GM12878 (cell line): Measurements from ENCODE around the gene LENEP. TPM values are rescaled to one million over a fixed set of nuclear protein-coding genes. Genes with fewer than 3 reads are reported as not detected.

Experiments
- ATAC-seq: fragments of 200-7000 bp; cut with Tn5 transposase; 3 replicates; pipeline ENCODE4 v1.9.1; 2020; ENCODE audit warnings: mild to moderate bottlenecking, moderate library complexity
- BruUV-seq: library from RNA; stranded (reverse); fragments of 400-500 nt; replicated peaks from 2 replicates; lab custom pipeline; 2021; lab: Mats Ljungman, UMichigan
- CTCF ChIA-PET: fragments of 300-600 bp; sonication (Branson Sonifier 250); formaldehyde crosslinking; extraction: SDS; loops from one replicate; lab custom pipeline; 2021; ENCODE audit warnings: inconsistent platforms; lab: Yijun Ruan, JAX
- POLR2A ChIA-PET: fragments of 350-600 bp; formaldehyde crosslinking; extraction: SDS; loops from one replicate; lab custom pipeline; 2021; ENCODE audit warnings: inconsistent platforms; lab: Charles Lee
- RAD21 ChIA-PET: fragments of 300-600 bp; sonication (Branson Sonifier 250); formaldehyde crosslinking; loops from one replicate; lab custom pipeline; 2023; ENCODE audit warnings: antibody characterized with exemption; ENCODE audit not compliant: unreplicated experiment; lab: Charles Lee
- SMC1A ChIA-PET: fragments of 300-600 bp; sonication (Branson Sonifier 250); formaldehyde crosslinking; loops from one replicate; lab custom pipeline; 2023; ENCODE audit not compliant: unreplicated experiment, uncharacterized antibody; lab: Charles Lee
- DNase-seq: peaks from one replicate; pipeline ENCODE4 v3.0.0-alpha.2; 2011; ENCODE audit warnings: low read depth, low spot score
- FAIRE-seq: peaks from 3 replicates; lab custom pipeline; 2011; peaks lifted over from hg19 to GRCh38; lab: Jason Lieb, UNC
- H2AFZ ChIP-seq: 2 replicates; pipeline ENCODE4 v1.6.0; 2011; ENCODE audit warnings: low read depth, low read length, control low read depth; ENCODE audit not compliant: control insufficient read depth
- H3K27ac ChIP-seq: 2 replicates; pipeline ENCODE4 v1.5.1; 2011; ENCODE audit warnings: control low read depth; ENCODE audit not compliant: control insufficient read depth, insufficient read depth
- H3K27me3 ChIP-seq, 2 experiments: replicated peaks in 1 of 2; 2 replicates each; pipeline versions ENCODE4 v1.6.0 to v1.6.1; 2011; ENCODE audit warnings: low read length in 1 of 2; ENCODE audit not compliant: control insufficient read depth in 2 of 2, insufficient read depth in 2 of 2
- H3K36me3 ChIP-seq, 2 experiments: 2 replicates each; pipeline ENCODE4 v1.5.1; 2011; ENCODE audit warnings: low read length in 1 of 2; ENCODE audit not compliant: control insufficient read depth in 2 of 2, insufficient read depth in 2 of 2
- H3K4me1 ChIP-seq: 2 replicates; pipeline ENCODE4 v1.6.1; 2011; ENCODE audit warnings: mild to moderate bottlenecking, low read length, moderate library complexity, mixed read lengths; ENCODE audit not compliant: control insufficient read depth, insufficient read depth
- H3K4me2 ChIP-seq: 2 replicates; pipeline ENCODE4 v1.6.0; 2011; ENCODE audit warnings: control low read depth; ENCODE audit not compliant: control insufficient read depth, insufficient read depth
- H3K4me3 ChIP-seq: fragments of 200-600 bp; sonication (generic); 2 replicates; pipeline ENCODE4 v1.5.1; 2016
- H3K79me2 ChIP-seq: 2 replicates; pipeline ENCODE4 v1.6.0; 2011; ENCODE audit warnings: low read length; ENCODE audit not compliant: control insufficient read depth, insufficient read depth
- H3K9ac ChIP-seq: 2 replicates; pipeline ENCODE4 v1.8.0; 2011; ENCODE audit warnings: low read length, control low read depth, mixed read lengths; ENCODE audit not compliant: control insufficient read depth, insufficient read depth
- H3K9me3 ChIP-seq: replicated peaks from 3 replicates; pipeline ENCODE4 v1.5.1; 2011; ENCODE audit warnings: mild to moderate bottlenecking, low read length; ENCODE audit not compliant: control insufficient read depth, insufficient read depth
- H4K20me1 ChIP-seq: 2 replicates; pipeline ENCODE4 v1.6.0; 2011; ENCODE audit not compliant: control insufficient read depth, insufficient read depth
- EGR1 ChIP-seq, 2 experiments: IDR thresholded peaks; 1 replicate in 1 of 2; 2 replicates in 1 of 2; pipeline ENCODE4 v1.6.1; 2011 to 2012; ENCODE audit warnings: low read depth in 2 of 2, low read length in 2 of 2, borderline replicate concordance in 1 of 2, mild to moderate bottlenecking in 1 of 2, moderate library complexity in 1 of 2
- IKZF1 ChIP-seq: fragments of 450-650 bp; conservative IDR thresholded peaks from 2 replicates; pipeline ENCODE4 v1.6.1; 2017; ENCODE audit warnings: antibody characterized with exemption, mild to moderate bottlenecking
- MEF2B ChIP-seq: fragments of 450-650 bp; IDR thresholded peaks from 2 replicates; pipeline ENCODE4 v1.6.1; 2018; ENCODE audit warnings: mild to moderate bottlenecking, moderate library complexity; ENCODE audit not compliant: partially characterized antibody, poor library complexity, severe bottlenecking
- NFYA ChIP-seq: IDR thresholded peaks from 2 replicates; pipeline ENCODE4 v1.6.1; 2011; ENCODE audit warnings: low read depth, mild to moderate bottlenecking, low read length, improper control_type of control experiment, borderline replicate concordance
- SPI1 ChIP-seq: IDR thresholded peaks from 2 replicates; pipeline ENCODE4 v1.6.1; 2011; ENCODE audit warnings: low read depth, mild to moderate bottlenecking, low read length, moderate library complexity, borderline replicate concordance; ENCODE audit not compliant: insufficient read depth
- WGBS: methylation state at CpG from one replicate; pipeline ENCODE4 v1.1.6; 2016; ENCODE audit warnings: low lambda C conversion rate; ENCODE audit not compliant: insufficient replicate concordance, insufficient coverage; ENCODE audit errors: missing lambda C conversion rate; 5-methylcytosine and 5-hydroxymethylcytosine counted together
- in situ Hi-C: fragments of 300-500 bp; cut with MboI; formaldehyde crosslinking; loops from 9 replicates; pipeline ENCODE4 v1.14.3; 2018; ENCODE audit warnings: mixed read lengths
- intact Hi-C: fragments of 100-400 bp; cut with micrococcal nuclease; formaldehyde crosslinking; loops from one replicate; pipeline ENCODE4 v1.14.2; 2022; ENCODE audit not compliant: unreplicated experiment
- polyA plus RNA-seq, 11 experiments: library from polyadenylated mRNA; depleted of rRNA in 4 of 11; unstranded in 6 of 11; stranded (reverse) in 5 of 11; fragments of >200 nt; fragmentation: Nextera tagmentation in 4 of 11; fragmentation: Illumina TruSeq in 1 of 11; extraction: Ambion mirVana in 4 of 11; extraction: Trizol in 1 of 11; gene quantifications; 1 replicate in 1 of 11; 2 replicates in 10 of 11; pipeline versions ENCODE4 v1.2.1 to v1.2.3, GENCODE V29; 2011 to 2016; ENCODE audit warnings: inconsistent platforms in 2 of 11, missing spikeins in 2 of 11, low read depth in 1 of 11
- total RNA-seq, 4 experiments: library from RNA; depleted of rRNA in 3 of 4; stranded (reverse); fragments of >200 nt in 3 of 4; fragmentation: Illumina TruSeq in 1 of 4; extraction: Trizol in 1 of 4; gene quantifications; 2 replicates each; pipeline versions ENCODE4 v1.2.1 to v1.2.3, GENCODE V29; 2013 to 2021
- TF ChIP-seq, protein P1 (sequence below): IDR thresholded peaks from 2 replicates; pipeline ENCODE4 v1.6.1; 2012; ENCODE audit warnings: low read depth, low read length, improper control_type of control experiment

Gene LENEP
- total and polyA plus RNA-seq, 10 of the 15 experiments (the other 5 are each of a cell fraction or from before 2014, with no cell fraction given): 0.27 to 1.1 (median 0.64) TPM; not detected in 7

DNA sequence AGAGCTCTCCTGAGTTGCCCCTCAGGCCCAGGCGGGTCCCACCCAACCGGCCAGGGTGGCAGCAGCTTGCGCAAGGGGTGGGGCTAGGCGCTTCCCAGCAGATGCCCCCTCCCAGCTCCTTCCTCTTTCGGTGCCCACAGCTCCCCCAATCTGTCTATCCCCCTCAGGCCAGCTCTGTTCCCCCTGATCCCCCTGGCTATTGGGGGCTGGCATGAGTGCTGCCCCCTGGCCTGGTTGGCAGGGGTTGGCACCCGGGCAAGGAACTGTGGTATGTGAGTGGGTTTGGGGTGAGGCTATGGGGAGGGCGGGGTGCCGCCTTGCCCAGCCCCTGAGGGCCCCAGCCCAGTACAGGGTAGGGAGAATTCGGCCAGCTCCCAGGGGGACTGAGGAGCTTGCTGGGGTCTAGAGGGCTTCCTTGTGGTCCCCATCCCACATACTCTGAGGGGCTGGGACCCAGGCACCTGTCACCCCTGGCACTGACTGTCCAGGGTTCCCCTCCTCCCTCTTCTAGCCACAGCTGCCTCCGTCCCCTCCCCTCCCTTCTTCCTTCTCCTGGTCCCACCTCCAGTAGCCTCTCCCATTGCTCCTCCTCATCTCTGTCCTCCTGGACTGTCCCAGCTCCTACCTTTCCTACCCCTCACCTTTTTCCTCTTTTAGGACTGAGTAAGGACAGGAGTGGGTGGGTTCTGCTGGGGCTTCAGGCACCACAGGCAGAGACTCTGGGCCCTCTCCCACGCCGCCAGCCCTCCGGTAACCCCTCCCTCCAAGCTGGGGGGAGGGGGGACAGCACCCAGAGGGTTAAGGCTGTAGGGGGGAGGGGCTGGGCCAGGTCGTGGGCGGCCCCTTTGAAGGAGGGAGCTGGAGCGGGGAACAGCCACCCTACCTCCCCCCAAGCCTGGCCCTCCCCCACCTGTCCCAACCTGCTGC, 14.9 kb downstream of the LENEP start:
- Histone ChIP-seq H3K9me3 (no peaks in the 10 kb centered on the region), H3K79me2 (peaks cover 52% of the 10 kb centered on the region), H4K20me1 (0 out of 2 replicates have a peak, but pooled peaks cover 3% of the 10 kb centered on the region), H3K9ac (no peak overlapping the region), H3K4me1 (peaks cover 59% of the 10 kb centered on the region), H3K36me3 (peaks cover 0 to 7% of the 10 kb centered on the region in 2 experiments; a peak in 3 of 4 replicates), H3K27ac (0 out of 2 replicates have a peak overlapping the region, but pooled peaks have one; percentile 24), H3K4me2 (peak overlapping the region; percentile 33), H3K4me3 (no peak overlapping the region), H2AFZ (no peak overlapping the region), H3K27me3 (no peaks in the 10 kb centered on the region)
- RAD21 ChIA-PET: interaction anchor here (1.5 kb wide), 1 partner anchor 36 kb away, joined by 3 read pairs; no protein-coding TSS in a partner anchor
- intact Hi-C loops: no loop called here
- SMC1A ChIA-PET: interaction anchor here (1.1 kb wide), 1 partner anchor 9 kb away, joined by 3 read pairs; no protein-coding TSS in a partner anchor
- no peak for DNase-seq
- CTCF ChIA-PET: interaction anchor here (3.6 kb wide), 1 partner anchor 9 kb away, joined by 27 read pairs; no protein-coding TSS in a partner anchor
- FAIRE-seq: no peak
- TF ChIP-seq NFYA (no peak), IKZF1 (no peak), EGR1 (IDR thresholded peaks at IDR 0.05; ENCODE audit: borderline replicate concordance in 1 of 2, low read depth in 2 of 2, low read length in 2 of 2) (peak in 1 of 2 experiments; percentile 54; a peak in 1 of 3 replicates), SPI1 (no peak), MEF2B (no peak)
- TF ChIP-seq, protein P1, sequence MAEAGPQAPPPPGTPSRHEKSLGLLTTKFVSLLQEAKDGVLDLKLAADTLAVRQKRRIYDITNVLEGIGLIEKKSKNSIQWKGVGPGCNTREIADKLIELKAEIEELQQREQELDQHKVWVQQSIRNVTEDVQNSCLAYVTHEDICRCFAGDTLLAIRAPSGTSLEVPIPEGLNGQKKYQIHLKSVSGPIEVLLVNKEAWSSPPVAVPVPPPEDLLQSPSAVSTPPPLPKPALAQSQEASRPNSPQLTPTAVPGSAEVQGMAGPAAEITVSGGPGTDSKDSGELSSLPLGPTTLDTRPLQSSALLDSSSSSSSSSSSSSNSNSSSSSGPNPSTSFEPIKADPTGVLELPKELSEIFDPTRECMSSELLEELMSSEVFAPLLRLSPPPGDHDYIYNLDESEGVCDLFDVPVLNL: no peak
- no TSS peak for BruUV-seq
- POLR2A ChIA-PET: interaction anchor here (0.5 to 1.0 kb wide), 4 partner anchors 8 to 53 kb away, joined by 3 to 4 read pairs (median 4); partner anchors contain the start of gene PBXIP1
- in situ Hi-C loops: no loop called here
- WGBS: 97% methylated on average over 12 of the region's 16 CpGs
- no peak for ATAC-seq
